ENCODE results near the gene VCY1B.
"Not testable (repeated sequence)": the region's sequence is repeated elsewhere in the genome, so short reads cannot be mapped to it uniquely, and the experiment has no call there.

VCY1B gene

DNA sequence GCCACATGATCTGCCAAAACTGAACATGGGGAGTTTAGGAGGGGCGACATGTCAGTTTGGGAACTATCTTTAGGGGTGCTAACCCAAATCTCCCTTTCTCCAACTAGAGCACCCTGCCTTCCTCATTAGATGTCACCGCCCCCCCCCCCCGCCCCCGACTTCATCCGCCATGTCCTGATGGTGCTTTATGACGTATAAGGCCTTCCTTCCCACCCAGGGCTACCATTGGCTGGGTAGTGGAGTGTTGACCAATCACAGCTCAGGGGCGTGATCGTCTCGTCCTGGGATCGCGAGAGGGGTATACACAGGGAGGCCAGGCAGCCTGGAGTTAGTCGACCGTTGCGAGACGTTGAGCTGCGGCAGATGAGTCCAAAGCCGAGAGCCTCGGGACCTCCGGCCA is at the start of gene VCY1B:
Gene VCY1B (plus strand): TSS at position 301 of the 400 bp plus-strand sequence. CDS start 63 bp downstream, at position 364.
- not testable (repeated sequence) for DNase-seq

DNA sequence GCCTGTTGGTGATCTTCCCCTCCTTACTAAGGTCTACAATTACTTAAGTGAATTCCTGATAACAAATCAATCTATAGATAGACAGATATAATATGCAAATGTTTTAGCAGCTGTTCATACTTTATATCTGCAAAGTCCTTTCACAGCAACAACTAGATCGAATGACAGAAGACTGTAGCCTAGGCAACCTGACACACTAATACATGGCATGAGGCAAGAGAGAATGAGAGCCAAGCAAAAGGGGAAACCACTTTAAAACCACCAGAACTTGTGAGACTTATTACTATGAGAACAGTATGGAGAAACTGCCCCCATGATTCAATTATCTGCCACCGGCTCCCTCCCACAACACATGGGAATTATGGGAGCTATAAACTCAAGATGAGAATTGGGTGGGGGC is 44.1 kb upstream of the VCY1B start:
- DNase-seq: not testable (repeated sequence)

DNA sequence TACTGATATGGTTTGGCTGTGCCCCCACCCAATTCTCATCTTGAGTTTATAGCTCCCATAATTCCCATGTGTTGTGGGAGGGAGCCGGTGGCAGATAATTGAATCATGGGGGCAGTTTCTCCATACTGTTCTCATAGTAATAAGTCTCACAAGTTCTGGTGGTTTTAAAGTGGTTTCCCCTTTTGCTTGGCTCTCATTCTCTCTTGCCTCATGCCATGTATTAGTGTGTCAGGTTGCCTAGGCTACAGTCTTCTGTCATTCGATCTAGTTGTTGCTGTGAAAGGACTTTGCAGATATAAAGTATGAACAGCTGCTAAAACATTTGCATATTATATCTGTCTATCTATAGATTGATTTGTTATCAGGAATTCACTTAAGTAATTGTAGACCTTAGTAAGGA is 25.6 kb upstream of the VCY1B start:
- DNase-seq: not testable (repeated sequence)

DNA sequence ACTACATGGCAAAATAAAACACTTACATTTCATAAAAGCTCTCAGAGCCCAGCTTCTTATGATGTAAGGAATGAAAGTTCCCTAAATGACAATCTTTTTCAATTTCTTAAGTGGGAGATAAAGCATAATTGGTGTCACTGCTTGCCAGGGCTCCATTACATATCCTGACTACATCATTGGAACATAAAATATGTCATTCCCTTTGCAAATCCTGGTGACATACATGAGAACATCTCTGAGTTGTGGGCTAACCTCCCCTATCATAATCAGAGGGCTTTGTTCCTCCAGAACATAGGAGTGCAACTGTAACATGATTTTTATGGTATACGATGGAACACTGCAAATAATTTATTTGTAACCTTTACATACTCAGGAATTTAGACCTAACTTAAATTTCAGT is 29.9 kb downstream of the VCY1B start:
- DNase-seq: no peak

Measured in NCI-H1092 treated with DMSO at 0.1 percent for 48 hours (cell line).